Esophagus muscularis mucosa (tissue), 4 donors: Measurements from ENCODE around the gene GALR2.

ENCODE experiments used
- CTCF ChIP-seq, 3 experiments: fragments of 200-600 bp in 2 of 3; fragments of 450-650 bp in 1 of 3; sonication (generic) in 2 of 3; IDR thresholded peaks; one replicate each; pipeline ENCODE4 v1.5.1; 2017 to 2019; ENCODE audit warnings: antibody characterized with exemption in 3 of 3, mild to moderate bottlenecking in 2 of 3, moderate library complexity in 1 of 3
- EP300 ChIP-seq: sonication (generic); formaldehyde crosslinking; IDR thresholded peaks from one replicate; pipeline ENCODE4 v1.6.1; 2017; ENCODE audit warnings: antibody characterized with exemption
- POLR2A ChIP-seq: fragments of 450-650 bp; IDR thresholded peaks from one replicate; pipeline ENCODE4 v1.6.1; 2017; ENCODE audit warnings: antibody characterized with exemption, moderate library complexity, mild to moderate bottlenecking, low read depth

DNA sequence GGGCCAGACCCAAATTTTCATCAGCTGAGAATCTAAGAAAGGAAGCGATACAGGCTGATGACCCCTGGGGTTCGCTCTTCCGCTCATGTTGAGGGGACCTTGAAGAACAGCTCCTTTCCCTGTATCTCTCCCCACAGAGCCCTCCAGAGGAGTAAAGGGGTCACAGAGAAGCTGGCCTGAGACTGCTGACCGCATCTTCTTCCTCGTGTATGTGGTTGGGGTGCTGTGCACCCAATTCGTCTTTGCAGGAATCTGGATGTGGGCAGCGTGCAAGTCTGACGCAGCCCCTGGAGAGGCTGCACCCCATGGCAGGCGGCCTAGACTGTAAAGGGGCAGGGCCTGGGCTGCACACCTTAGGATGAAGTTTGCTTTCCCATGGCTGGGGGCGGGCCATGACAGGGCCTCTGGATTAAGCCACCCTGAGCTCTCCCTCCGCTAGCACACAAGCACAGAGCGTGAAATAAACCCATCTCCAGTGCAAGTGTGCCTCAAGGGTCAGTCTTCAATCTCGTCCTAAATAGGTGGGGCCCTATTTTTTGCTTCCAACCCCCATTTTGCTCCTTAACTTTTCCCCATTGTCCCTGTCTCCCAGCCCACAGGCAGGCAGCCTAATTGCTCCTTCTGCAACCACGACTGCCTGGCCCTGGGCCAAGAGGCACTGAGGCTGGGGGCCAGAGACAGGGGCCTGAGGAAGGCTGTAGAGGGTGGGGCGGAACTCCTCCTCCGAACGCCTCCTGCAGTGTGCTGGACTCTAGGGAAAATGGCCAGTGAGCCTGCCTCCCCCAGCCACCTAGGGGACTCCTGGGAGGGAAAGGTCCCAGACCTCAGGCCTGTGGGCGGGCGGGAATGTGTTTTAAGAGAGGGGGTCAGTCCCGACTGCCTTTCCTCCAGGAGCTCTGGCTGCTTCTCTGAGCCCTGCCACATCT is 8.0 kb downstream of the GALR2 start:
- TF ChIP-seq POLR2A (no peak), CTCF (IDR thresholded peaks at IDR 0.05) (no peak), EP300 (no peak)
